Fibroblast of mammary gland (primary cell): ENCODE measurements around the gene KCNQ1.

ENCODE experiments used
- DNase-seq: peaks from one replicate; pipeline ENCODE4 v3.0.0-alpha.2; 2010; ENCODE audit warnings: low read depth
- H3K4me3 ChIP-seq: 2 replicates; pipeline ENCODE4 v1.5.1; 2011; ENCODE audit warnings: low read depth, mild to moderate bottlenecking, low read length, moderate library complexity; ENCODE audit not compliant: control insufficient read depth
- TF ChIP-seq, protein P1 (sequence below): conservative IDR thresholded peaks from 2 replicates; pipeline ENCODE4 v1.5.1; 2011; ENCODE audit warnings: low read depth, low read length, inconsistent platforms; ENCODE audit not compliant: control insufficient read depth, insufficient read depth

Gene KCNQ1

DNA sequence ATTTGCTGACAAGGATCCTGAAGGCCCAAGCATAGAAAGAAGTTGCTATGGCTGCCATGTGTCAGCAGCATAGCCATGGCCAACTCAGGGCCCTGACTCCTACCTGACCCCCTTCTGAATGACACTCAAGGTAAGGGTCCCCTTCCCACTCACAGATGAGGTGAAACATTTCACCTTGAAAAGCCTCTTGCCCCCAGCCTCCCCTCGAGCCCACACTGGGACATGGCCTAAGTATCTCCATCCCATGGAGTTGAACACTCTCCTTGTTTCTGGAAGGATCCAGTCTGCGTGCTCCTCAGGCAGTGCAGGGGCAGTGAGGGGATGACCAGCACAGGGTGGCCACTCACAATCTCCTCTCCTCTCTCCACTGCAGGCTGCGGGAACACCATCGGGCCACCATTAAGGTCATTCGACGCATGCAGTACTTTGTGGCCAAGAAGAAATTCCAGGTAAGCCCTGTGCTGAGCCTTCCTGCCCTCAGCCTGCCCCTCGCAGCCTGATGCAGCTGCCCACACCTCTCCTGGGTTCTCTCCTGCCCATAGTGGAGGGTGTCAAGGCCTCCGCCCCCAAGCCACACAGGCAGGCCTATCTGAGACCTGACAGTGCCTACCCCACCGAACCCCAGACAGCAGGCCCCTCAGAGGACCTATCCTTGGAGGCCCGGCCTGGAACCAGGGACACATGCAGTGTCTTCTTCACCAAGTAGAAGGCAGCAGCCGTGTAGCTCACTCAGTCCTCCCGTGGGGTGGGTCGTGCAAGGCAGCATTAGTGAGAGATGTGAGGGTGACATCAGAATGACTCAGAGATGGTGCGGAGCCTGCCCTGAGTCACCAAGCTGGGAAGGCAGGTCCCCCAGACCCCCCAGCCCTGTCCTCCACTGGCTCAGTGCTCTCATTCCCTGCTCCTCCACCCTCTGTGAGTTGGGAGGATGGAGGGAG lies 323.9 kb downstream of the KCNQ1 start:
- TF ChIP-seq, protein P1, sequence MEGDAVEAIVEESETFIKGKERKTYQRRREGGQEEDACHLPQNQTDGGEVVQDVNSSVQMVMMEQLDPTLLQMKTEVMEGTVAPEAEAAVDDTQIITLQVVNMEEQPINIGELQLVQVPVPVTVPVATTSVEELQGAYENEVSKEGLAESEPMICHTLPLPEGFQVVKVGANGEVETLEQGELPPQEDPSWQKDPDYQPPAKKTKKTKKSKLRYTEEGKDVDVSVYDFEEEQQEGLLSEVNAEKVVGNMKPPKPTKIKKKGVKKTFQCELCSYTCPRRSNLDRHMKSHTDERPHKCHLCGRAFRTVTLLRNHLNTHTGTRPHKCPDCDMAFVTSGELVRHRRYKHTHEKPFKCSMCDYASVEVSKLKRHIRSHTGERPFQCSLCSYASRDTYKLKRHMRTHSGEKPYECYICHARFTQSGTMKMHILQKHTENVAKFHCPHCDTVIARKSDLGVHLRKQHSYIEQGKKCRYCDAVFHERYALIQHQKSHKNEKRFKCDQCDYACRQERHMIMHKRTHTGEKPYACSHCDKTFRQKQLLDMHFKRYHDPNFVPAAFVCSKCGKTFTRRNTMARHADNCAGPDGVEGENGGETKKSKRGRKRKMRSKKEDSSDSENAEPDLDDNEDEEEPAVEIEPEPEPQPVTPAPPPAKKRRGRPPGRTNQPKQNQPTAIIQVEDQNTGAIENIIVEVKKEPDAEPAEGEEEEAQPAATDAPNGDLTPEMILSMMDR, result no peak
- H3K4me3 ChIP-seq, result no peak overlapping the region
- DNase-seq, result peak; percentile 83

DNA sequence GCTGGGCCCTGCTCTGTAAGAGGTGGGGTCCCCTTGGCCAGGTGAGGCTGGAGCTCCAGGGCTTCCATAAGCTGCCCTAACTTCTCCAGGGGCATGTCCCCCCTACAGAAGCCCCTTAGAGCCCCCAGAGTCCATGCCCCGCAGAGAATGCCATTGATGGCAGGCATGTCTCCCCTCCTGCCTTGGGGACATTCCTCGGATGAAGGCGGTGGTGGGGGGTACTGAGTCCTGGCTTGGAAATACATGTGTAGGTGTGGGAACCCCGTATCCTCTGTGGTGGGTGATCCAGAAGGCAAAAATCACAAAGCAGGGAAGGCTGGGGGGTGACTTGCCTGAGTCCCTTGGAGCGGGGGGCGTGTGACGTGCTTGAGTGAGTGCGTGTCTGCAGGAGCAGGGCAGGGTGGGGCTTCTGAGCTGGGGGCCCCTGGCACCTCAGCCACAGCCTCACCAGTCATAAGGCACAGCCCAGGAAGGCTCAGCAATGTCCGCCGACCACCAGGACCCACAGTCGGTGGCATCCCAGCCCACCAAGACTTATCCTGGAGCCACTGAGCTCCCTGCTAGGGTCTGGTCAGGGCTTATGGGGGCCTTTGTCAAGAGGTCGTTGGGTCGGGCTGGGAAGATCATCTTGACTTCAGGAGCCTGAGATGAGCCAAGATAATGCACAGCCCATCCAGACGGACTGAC lies 324.7 kb downstream of the KCNQ1 start:
- no peak overlapping the region for H3K4me3 ChIP-seq
- DNase-seq, result no peak
- TF ChIP-seq, protein P1, result no peak

DNA sequence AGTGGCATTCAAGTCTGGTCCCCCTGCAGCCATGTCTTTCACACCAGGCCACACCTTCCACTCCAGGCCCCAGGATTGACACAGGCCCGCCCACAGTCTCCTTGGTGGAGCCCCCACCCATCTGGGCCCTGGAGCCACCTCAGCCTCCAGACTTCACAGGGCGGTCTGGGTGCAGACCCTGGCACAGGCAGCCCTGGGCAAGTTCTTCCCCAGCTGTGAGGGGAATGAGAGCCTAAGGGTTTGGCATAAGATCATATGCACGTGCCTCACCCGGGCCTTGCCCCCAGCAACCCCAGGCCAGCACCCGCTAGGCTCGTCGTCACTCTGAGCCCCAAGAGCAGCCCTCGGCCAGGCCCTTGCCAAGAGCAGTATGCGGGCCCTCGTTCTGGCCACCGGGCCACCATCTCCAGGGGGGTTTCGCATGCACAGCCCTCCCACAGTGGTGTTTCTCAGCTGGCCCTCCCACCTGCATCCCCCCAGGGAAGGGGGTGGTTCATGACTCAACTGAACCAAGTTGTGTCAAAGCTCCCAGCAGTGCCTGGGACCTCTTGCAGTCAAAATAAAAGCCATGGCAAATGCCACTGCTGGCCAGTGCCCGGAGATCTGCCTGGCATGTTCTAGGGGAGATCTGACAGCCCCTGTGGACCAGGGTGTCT lies 325.4 kb downstream of the KCNQ1 start:
- no peak for DNase-seq
- TF ChIP-seq, protein P1, result no peak
- no peak overlapping the region for H3K4me3 ChIP-seq

DNA sequence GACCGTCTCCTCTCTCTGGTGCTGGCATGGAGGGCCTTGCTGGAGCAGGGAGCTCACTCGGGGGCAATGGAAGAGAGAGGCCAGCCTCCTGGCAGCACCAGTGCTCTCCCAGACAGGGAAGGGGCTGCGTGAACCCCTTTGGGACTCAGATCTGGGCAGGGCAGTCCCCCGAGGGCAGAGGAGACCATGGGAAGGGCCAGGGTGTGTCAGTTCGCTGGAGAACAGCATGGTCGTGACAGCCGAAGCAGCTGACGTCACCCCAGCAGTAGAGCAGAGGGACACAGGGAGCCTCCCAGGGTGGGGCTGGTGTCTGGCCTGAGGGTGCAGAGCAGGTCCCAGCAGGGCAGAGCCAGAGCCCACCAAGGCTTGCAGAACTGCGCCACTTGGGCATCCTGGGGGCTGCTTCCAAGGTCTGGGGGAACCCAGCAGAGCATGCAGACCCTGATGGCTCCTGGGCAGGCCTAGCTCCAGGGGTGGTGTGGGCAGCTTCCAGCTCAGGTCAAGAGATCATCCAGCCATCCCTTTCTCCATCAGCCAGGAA lies 326.0 kb downstream of the KCNQ1 start:
- TF ChIP-seq, protein P1, result no peak
- H3K4me3 ChIP-seq, result no peak overlapping the region
- DNase-seq, result no peak

DNA sequence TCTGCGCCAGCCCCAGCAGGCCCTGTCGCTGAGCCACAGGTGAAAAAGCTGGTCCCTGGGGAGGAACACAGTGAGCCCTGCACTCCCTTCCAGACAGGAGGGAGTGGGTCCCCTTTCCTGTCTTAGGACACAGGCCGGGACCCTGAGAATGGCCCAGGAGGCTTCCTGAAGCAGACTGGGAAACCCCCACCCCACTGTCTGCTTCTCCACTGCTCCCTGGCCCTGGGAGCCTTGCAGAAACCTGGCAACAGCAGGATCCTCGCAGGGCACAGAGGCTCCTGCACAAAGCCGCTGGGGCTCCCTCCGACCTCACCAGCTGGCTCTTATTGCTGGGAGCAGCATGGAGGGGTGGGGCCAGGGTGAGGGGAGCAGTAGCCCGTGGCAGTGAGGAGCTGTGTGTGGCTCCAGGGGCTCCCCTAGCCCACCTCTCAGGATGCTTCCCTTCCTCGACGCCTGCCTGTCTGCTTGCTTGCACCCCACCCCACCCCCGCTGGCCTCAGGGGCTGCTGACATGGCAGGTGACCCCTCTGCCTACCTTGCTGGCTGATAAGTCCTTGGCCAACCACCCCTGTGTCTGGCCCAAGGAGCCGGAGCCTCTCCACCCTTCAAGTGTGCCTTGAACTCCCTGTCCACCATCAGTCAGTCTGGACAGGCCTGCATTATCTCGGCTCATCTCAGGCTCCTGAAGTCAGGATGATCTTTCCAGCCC lies 327.1 kb downstream of the KCNQ1 start:
- no peak for DNase-seq
- H3K4me3 ChIP-seq, result no peak overlapping the region
- TF ChIP-seq, protein P1, result no peak

DNA sequence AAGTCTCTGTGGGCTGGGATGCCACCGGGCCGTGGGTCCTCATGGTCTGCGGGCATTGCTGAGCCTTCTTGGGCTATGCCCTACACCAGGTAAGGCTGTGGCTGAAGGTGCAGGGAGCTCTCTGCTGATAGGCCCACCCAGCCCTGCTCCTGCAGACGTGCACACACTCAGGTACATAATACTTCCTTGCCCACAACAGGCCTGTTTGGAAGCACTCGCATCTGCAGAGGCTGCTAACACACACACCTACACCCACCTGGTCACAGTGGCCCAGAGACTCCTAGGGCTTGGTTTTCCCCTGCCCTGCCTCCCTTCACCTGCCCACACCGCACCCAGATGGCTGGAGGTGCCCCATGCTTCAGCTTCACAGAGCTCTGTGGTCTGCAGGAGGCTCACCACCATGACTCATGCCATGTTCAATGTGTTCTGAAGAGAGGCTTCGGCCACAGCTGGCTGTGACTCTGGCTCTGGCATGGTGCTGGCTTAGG lies 327.8 kb downstream of the KCNQ1 start:
- DNase-seq, result peak; percentile 65
- TF ChIP-seq, protein P1, result no peak

More for the DNA sequence above, 327.8 kb downstream of the KCNQ1 start:
- H3K4me3 ChIP-seq, result no peak overlapping the region
